Muscle layer of colon (tissue), 2 donors: ENCODE data around the gene DDX51.
"Not testable (repeated sequence)": the region's sequence is repeated elsewhere in the genome, so short reads cannot be mapped to it uniquely, and the experiment has no call there.

Experiments used
- H3K27ac ChIP-seq: one replicate; pipeline ENCODE4 v1.7.0; 2013; ENCODE audit warnings: low read depth, mild to moderate bottlenecking, low read length, moderate library complexity
- H3K27me3 ChIP-seq, 2 donors: one replicate each; pipeline ENCODE4 v1.7.0; 2013; ENCODE audit warnings: low read length in 2 of 2, mild to moderate bottlenecking in 2 of 2; ENCODE audit not compliant: insufficient read depth in 2 of 2, control insufficient read depth in 1 of 2
- H3K36me3 ChIP-seq: one replicate; pipeline ENCODE4 v1.7.0; 2013; ENCODE audit warnings: mild to moderate bottlenecking, low read length; ENCODE audit not compliant: insufficient read depth
- H3K4me1 ChIP-seq: one replicate; pipeline ENCODE4 v1.7.0; 2013; ENCODE audit warnings: mild to moderate bottlenecking, low read length; ENCODE audit not compliant: insufficient read depth
- H3K4me3 ChIP-seq, 2 donors: one replicate each; pipeline ENCODE4 v1.7.0; 2013; ENCODE audit warnings: low read length in 2 of 2, low read depth in 1 of 2, mild to moderate bottlenecking in 1 of 2, moderate library complexity in 1 of 2
- H3K9ac ChIP-seq: one replicate; pipeline ENCODE4 v1.7.0; 2013; ENCODE audit warnings: low read length
- H3K9me3 ChIP-seq: one replicate; pipeline ENCODE4 v1.7.0; 2013; ENCODE audit warnings: mild to moderate bottlenecking, low read length
- donor health status: abdominal sarcoma.
- donor health status: Adenocarcinoma of cecum.

DDX51 gene

GRCh38 chr12:132140918-132141841 lies 2.9 kb downstream of the DDX51 start:
- Histone ChIP-seq H3K9me3 (no peaks in the 10 kb centered on the region), H3K9ac (no peak overlapping the region), H3K27ac (no peak overlapping the region), H3K27me3 (no peaks in the 10 kb centered on the region), H3K4me3 (no peak overlapping the region), H3K4me1 (peaks cover 21% of the 10 kb centered on the region), H3K36me3 (peaks cover 32% of the 10 kb centered on the region)

DNA sequence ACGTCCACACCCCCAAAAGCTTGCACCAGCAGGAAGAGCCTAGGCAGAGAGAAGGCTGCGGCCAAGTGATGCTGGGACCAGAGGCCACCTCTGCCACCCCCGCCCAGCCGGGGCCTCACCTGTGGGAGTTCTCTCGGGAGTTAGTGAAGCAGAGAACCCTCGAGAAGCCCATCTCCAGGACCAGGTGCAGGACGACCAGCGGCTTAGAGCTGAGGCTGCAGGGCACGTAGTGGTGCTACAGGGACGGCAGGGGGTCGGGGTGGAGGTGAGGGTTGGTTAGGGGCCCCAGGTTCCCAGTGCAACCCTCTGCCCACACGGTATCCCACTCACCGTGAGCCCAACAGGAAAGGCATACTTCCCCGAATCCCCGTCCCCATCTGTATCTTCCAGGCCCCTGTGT lies 3.6 kb downstream of the DDX51 start:
- H3K27ac ChIP-seq = no peak overlapping the region
- H3K27me3 ChIP-seq = no peaks in the 10 kb centered on the region
- no peak overlapping the region for H3K4me3 ChIP-seq
- H3K36me3 ChIP-seq = peaks cover 31% of the 10 kb centered on the region
- peaks cover 18% of the 10 kb centered on the region for H3K4me1 ChIP-seq
- no peak overlapping the region for H3K9ac ChIP-seq
- no peaks in the 10 kb centered on the region for H3K9me3 ChIP-seq

DNA sequence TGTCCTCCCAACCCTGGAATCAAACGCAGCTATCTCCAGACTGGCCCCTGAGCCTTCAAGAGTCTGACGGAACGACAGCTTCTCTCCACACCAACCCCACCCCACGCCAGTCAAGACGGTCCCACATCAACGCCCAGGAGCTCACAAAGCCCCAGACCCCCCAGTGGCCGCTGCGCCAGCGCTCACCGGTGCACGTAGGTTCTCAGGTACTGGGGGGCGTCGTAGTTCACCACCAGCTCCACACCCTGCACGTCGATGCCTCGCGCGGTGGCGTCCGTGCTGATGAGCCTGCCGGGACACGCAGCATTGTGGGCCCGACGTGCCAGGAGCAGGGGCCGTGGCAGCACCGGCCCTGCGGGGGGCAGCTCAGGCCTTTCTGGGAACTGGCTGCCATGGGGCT lies 4.2 kb downstream of the DDX51 start:
- Histone ChIP-seq H3K36me3 (peaks cover 31% of the 10 kb centered on the region), H3K27ac (no peak overlapping the region), H3K27me3 (no peaks in the 10 kb centered on the region), H3K9me3 (no peaks in the 10 kb centered on the region), H3K4me1 (peaks cover 12% of the 10 kb centered on the region), H3K9ac (no peak overlapping the region), H3K4me3 (no peak overlapping the region)

DNA sequence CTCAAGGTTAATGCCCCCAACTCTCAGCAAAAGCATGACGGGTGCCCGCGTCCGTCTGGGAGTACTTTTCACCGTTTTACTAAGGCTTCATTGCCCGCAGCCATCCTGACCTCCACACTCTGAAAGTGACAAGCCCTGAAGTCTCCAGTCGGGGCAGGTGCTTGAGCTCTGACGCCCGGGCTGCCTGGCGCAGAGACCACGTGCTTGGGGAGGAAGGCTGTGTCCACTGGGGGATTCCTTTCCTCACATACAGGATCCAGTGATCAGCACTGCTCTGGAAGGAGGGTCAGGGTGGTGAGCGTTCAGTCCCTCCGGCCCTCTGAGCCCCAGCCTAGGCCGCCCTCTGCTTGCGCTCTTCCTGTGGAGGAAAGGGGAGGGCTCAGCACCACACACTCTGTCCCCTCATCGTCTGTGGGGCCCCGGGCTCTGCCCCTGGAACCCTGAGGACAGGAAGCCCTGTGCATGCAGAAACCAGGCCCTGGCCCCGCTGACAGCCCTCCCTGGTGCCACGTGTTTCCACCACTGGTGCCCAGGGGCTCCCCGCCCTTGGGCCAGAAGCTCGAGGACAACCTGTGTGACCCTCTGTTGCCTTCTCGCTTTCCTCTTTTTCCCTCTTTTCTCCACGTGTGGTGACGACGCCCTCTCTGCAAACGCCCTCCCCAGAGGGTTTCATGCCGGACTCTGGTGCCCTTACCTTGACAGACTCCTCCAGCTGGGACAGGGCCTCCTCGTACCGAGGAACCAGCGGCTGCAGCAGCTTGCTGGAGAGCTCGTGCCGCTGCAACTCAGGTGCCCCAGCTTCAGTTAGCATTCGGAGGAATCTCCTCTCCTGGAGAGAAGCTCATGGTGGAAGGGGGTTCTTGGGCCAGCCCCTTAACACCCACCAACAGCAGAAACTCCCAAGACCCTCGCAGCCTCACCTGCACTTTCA lies 4.9 kb downstream of the DDX51 start:
- H3K27ac ChIP-seq = no peak overlapping the region
- H3K27me3 ChIP-seq = no peaks in the 10 kb centered on the region
- no peak overlapping the region for H3K4me3 ChIP-seq
- peaks cover 10% of the 10 kb centered on the region for H3K4me1 ChIP-seq
- H3K36me3 ChIP-seq = peaks cover 31% of the 10 kb centered on the region
- H3K9ac ChIP-seq = no peak overlapping the region
- no peaks in the 10 kb centered on the region for H3K9me3 ChIP-seq

- Histone ChIP-seq H3K4me1 (peaks cover 3% of the 10 kb centered on the region), H3K9ac (no peak overlapping the region), H3K27ac (no peak overlapping the region), H3K4me3 (no peak overlapping the region), H3K27me3 (no peaks in the 10 kb centered on the region), H3K9me3 (no peaks in the 10 kb centered on the region), H3K36me3 (peaks cover 31% of the 10 kb centered on the region)
These were observed 6.5 kb downstream of the DDX51 start for GRCh38 chr12:132137483-132138125.

DNA sequence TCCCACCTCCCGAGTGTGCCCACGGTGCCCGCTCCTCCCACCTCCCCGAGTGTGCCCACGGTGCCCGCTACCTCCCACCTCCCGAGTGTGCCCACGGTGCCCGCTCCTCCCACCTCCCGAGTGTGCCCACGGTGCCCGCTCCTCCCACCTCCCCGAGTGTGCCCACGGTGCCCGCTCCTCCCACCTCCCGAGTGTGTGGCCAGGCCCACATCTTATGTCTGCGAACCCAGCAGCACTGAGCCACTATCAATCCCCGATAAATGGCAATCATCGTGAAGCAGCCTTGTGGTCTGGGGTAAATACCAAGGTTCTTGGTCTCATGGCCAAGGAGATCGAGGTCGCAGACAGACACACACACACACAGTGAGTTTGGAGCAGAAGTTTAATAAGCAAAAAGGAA lies 7.9 kb downstream of the DDX51 start:
- H3K4me3 ChIP-seq, H3K9ac ChIP-seq, H3K27me3 ChIP-seq, H3K27ac ChIP-seq, H3K9me3 ChIP-seq, H3K4me1 ChIP-seq: not testable (repeated sequence)
- peaks cover 20% of the 10 kb centered on the region for H3K36me3 ChIP-seq

GRCh38 chr12:132134653-132135183 lies 9.4 kb downstream of the DDX51 start:
- not testable (repeated sequence) for H3K4me3 ChIP-seq, H3K27ac ChIP-seq, H3K27me3 ChIP-seq, H3K36me3 ChIP-seq, H3K9ac ChIP-seq, H3K9me3 ChIP-seq, H3K4me1 ChIP-seq

DNA sequence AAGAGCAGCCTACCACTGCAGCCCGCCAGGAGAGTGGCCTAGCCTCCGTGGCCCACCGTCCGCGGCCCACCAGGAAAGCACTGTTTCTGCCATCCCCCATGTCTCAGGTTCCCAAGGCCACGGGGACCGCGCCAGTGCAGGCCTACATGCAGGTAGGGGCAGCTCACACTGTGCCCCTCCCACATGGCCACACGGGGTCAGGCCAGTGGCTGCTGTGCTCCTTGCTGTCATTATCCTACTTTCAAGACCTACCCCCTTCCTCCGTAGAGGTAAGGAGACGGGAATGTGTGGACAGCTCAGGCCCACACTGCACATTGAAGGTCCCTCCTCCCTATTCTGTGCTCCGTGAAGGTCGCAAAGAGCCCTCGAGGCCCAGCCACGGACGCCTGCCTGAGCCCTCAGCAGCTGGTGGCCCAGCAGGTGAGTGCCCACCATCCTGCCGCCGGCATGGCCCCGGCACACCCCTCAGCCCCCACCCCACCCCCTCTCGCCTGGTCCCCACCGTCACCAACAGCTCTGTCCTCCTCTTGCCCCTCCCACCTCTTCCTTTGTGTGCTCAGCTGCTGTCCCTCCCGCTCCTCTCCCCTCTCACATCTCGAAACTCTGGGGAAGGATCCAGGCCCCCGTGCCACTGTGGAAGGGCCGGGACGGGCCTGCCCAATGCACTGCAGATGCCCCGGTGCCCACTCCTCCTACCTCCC lies 10.0 kb downstream of the DDX51 start:
- H3K9me3 ChIP-seq = no peaks in the 10 kb centered on the region
- H3K4me3 ChIP-seq = no peak overlapping the region
- H3K27ac ChIP-seq = no peak overlapping the region
- H3K9ac ChIP-seq = no peak overlapping the region
- H3K27me3 ChIP-seq = no peaks in the 10 kb centered on the region
- no peaks in the 10 kb centered on the region for H3K4me1 ChIP-seq
- H3K36me3 ChIP-seq = peaks cover 2% of the 10 kb centered on the region

GRCh38 chr12:132132609-132133430 lies 11.3 kb downstream of the DDX51 start:
- Histone ChIP-seq H3K9ac (no peak overlapping the region), H3K27me3 (no peaks in the 10 kb centered on the region), H3K27ac (no peak overlapping the region), H3K4me3 (no peak overlapping the region), H3K9me3 (no peaks in the 10 kb centered on the region), H3K36me3 (peaks cover 15% of the 10 kb centered on the region), H3K4me1 (no peaks in the 10 kb centered on the region)

- Histone ChIP-seq H3K4me1 (no peaks in the 10 kb centered on the region), H3K9me3 (no peaks in the 10 kb centered on the region), H3K9ac (no peak overlapping the region), H3K27ac (no peak overlapping the region), H3K4me3 (no peak overlapping the region), H3K27me3 (no peaks in the 10 kb centered on the region), H3K36me3 (peaks cover 24% of the 10 kb centered on the region)
These were observed 12.2 kb downstream of the DDX51 start for GRCh38 chr12:132131952-132132351.
